K562 (cell line): Measurements from ENCODE around the gene BAD. TPM values are rescaled to one million over a fixed set of nuclear protein-coding genes. Genes with fewer than 3 reads are reported as not detected.

Experiments used
- ATF4 ChIP-seq: fragments of 450-650 bp; formaldehyde crosslinking; IDR thresholded peaks from 2 replicates; pipeline ENCODE4 v1.4.0; 2022; ENCODE audit warnings: mild to moderate bottlenecking, moderate library complexity
- BCOR ChIP-seq: fragments of 450-650 bp; IDR thresholded peaks from 2 replicates; pipeline ENCODE4 v1.6.1; 2016
- CCNT2 ChIP-seq: IDR thresholded peaks from 2 replicates; pipeline ENCODE4 v1.6.1; 2011; ENCODE audit warnings: borderline replicate concordance, low read depth, mild to moderate bottlenecking, moderate library complexity, mixed read lengths, low read length; ENCODE audit not compliant: insufficient read length; ENCODE audit errors: extremely low read depth
- CEBPB ChIP-seq: fragments of 450-650 bp; IDR thresholded peaks from 2 replicates; pipeline ENCODE4 v1.6.1; 2016; ENCODE audit warnings: missing genetic modification characterization, missing compliant biosample characterization
- CHCHD3 ChIP-seq: fragments of 250-450 bp; sonication (Bioruptor Pico); IDR thresholded peaks from 2 replicates; pipeline ENCODE4 v2.1.2; 2022; ENCODE audit warnings: mild to moderate bottlenecking
- CTCFL ChIP-seq: IDR thresholded peaks from 2 replicates; pipeline ENCODE4 v1.6.1; 2011; ENCODE audit warnings: borderline replicate concordance, low read depth, mild to moderate bottlenecking, moderate library complexity, low read length; ENCODE audit not compliant: insufficient read depth, poor library complexity, severe bottlenecking
- ERF ChIP-seq: fragments of 450-650 bp; formaldehyde crosslinking; IDR thresholded peaks from 2 replicates; pipeline ENCODE4 v1.4.0; 2020; ENCODE audit warnings: mild to moderate bottlenecking, mixed read lengths
- KDM4B ChIP-seq, 2 experiments: fragments of 450-650 bp in 1 of 2; sonication (generic) in 1 of 2; IDR thresholded peaks; 2 replicates each; pipeline ENCODE4 v1.6.1; 2016 to 2017; ENCODE audit warnings: borderline replicate concordance in 2 of 2, antibody characterized with exemption in 1 of 2, low read depth in 1 of 2, mild to moderate bottlenecking in 1 of 2
- MECOM ChIP-seq: fragments of 250-450 bp; sonication (Bioruptor Pico); IDR thresholded peaks from 2 replicates; pipeline ENCODE4 v1.8.0; 2022; ENCODE audit warnings: inconsistent platforms
- MLX ChIP-seq, 2 experiments: fragments of 450-650 bp in 1 of 2; sonication (generic) in 1 of 2; formaldehyde crosslinking; conservative IDR thresholded peaks; 2 replicates each; pipeline versions ENCODE4 v1.4.0 to v1.8.1; 2020 to 2022; ENCODE audit warnings: mild to moderate bottlenecking in 1 of 2, missing genetic modification reagents in 1 of 2
- RBM14 ChIP-seq: fragments of 200-400 bp; formaldehyde crosslinking; IDR thresholded peaks from 2 replicates; pipeline ENCODE4 v1.6.1; 2018; ENCODE audit warnings: low read depth, mild to moderate bottlenecking, low read length, moderate library complexity, borderline replicate concordance; ENCODE audit not compliant: insufficient read depth
- SIRT6 ChIP-seq: IDR thresholded peaks from one replicate; pipeline ENCODE4 v1.6.1; 2012; ENCODE audit warnings: low read depth, mild to moderate bottlenecking, control low read depth, inconsistent platforms, low read length, moderate library complexity
- TCF7L2 ChIP-seq: fragments of 150-350 bp; IDR thresholded peaks from 2 replicates; pipeline ENCODE4 v1.6.1; 2016; ENCODE audit warnings: low read depth, mild to moderate bottlenecking, low read length, moderate library complexity
- TOE1 ChIP-seq, 2 experiments: fragments of 450-650 bp in 1 of 2; sonication (generic) in 1 of 2; formaldehyde crosslinking in 1 of 2; IDR thresholded peaks; 2 replicates each; pipeline versions ENCODE4 v1.7.1 to v1.8.0; 2016 to 2022; ENCODE audit warnings: borderline replicate concordance in 2 of 2, mild to moderate bottlenecking in 2 of 2, antibody characterized with exemption in 1 of 2, inconsistent platforms in 1 of 2, low read depth in 1 of 2, missing genetic modification reagents in 1 of 2, moderate library complexity in 1 of 2
- XRCC5 ChIP-seq: fragments of 200-400 bp; formaldehyde crosslinking; IDR thresholded peaks from 2 replicates; pipeline ENCODE4 v1.6.1; 2017; ENCODE audit warnings: low read depth, mild to moderate bottlenecking, low read length
- YBX1 ChIP-seq: fragments of 450-650 bp; IDR thresholded peaks from 2 replicates; pipeline ENCODE4 v1.7.1; 2016; ENCODE audit warnings: mild to moderate bottlenecking
- ZC3H8 ChIP-seq: fragments of 450-650 bp; IDR thresholded peaks from 2 replicates; pipeline ENCODE4 v1.6.1; 2017
- ZEB2 ChIP-seq: fragments of 450-650 bp; IDR thresholded peaks from 2 replicates; pipeline ENCODE4 v1.6.1; 2016
- polyA plus RNA-seq, 8 experiments: library from polyadenylated mRNA; depleted of rRNA in 4 of 8; stranded (reverse) in 5 of 8; unstranded in 3 of 8; fragments of >200 nt; fragmentation: Nextera tagmentation in 2 of 8; fragmentation: Illumina TruSeq in 1 of 8; extraction: Ambion mirVana in 2 of 8; extraction: Trizol in 1 of 8; gene quantifications; 2 replicates each; pipeline versions ENCODE4 v1.2.1 to v1.2.3, GENCODE V29; 2011 to 2014; ENCODE audit warnings: inconsistent platforms in 1 of 8, missing spikeins in 1 of 8
- total RNA-seq, 7 experiments: library from RNA; depleted of rRNA in 6 of 7; stranded (reverse); fragments of >200 nt in 6 of 7; fragmentation: Illumina TruSeq in 2 of 7; extraction: Trizol in 2 of 7; gene quantifications; 2 replicates each; pipeline versions ENCODE4 v1.2.1 to v1.2.3, GENCODE V29; 2011 to 2021; ENCODE audit warnings: low replicate concordance in 1 of 7
- TF ChIP-seq, protein P1 (sequence below): fragments of 450-650 bp; formaldehyde crosslinking; IDR thresholded peaks from 2 replicates; pipeline ENCODE4 v1.4.0; 2020; ENCODE audit warnings: mild to moderate bottlenecking, mixed read lengths
- TF ChIP-seq, protein P2 (sequence below): fragments of 250-450 bp; sonication (Bioruptor Pico); IDR thresholded peaks from 2 replicates; pipeline ENCODE4 v1.4.0; 2020; ENCODE audit warnings: borderline replicate concordance

BAD gene
- total and polyA plus RNA-seq, 9 of the 15 experiments (the other 6 are each of a cell fraction or from before 2014, with no cell fraction given) = 0.61 to 45.6 (median 11.8) TPM

- TF ChIP-seq TOE1 (IDR thresholded peaks at IDR 0.05; ENCODE audit: borderline replicate concordance) (peak; percentile 53; the same call in 1 of the 2 replicates), TOE1 (CRISPR knock-in tag; IDR thresholded peaks at IDR 0.05; ENCODE audit: borderline replicate concordance, low read depth) (no peak), BCOR (no peak), ATF4 (CRISPR knock-in tag) (no peak), XRCC5 (0 out of 2 replicates have a peak, but pooled peaks have one; percentile 9), MECOM (no peak), ZEB2 (peak; percentile 77), CCNT2 (no peak), TCF7L2 (no peak), ZC3H8 (no peak), SIRT6 (no peak), CTCFL (peak; percentile 41), CHCHD3 (CRISPR knock-in tag) (no peak), CEBPB (tag) (no peak), KDM4B (IDR thresholded peaks at IDR 0.05; ENCODE audit: borderline replicate concordance in 2 of 2, low read depth in 1 of 2) (no peak), MLX (CRISPR knock-in tag; conservative IDR thresholded peaks at IDR 0.05) (no peak), YBX1 (no peak), ERF (no peak), RBM14 (no peak)
- TF ChIP-seq, protein P1, sequence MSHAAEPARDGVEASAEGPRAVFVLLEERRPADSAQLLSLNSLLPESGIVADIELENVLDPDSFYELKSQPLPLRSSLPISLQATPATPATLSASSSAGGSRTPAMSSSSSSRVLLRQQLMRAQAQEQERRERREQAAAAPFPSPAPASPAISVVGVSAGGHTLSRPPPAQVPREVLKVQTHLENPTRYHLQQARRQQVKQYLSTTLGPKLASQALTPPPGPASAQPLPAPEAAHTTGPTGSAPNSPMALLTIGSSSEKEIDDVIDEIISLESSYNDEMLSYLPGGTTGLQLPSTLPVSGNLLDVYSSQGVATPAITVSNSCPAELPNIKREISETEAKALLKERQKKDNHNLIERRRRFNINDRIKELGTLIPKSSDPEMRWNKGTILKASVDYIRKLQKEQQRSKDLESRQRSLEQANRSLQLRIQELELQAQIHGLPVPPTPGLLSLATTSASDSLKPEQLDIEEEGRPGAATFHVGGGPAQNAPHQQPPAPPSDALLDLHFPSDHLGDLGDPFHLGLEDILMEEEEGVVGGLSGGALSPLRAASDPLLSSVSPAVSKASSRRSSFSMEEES (CRISPR knock-in tag) = no peak
- TF ChIP-seq, protein P2, sequence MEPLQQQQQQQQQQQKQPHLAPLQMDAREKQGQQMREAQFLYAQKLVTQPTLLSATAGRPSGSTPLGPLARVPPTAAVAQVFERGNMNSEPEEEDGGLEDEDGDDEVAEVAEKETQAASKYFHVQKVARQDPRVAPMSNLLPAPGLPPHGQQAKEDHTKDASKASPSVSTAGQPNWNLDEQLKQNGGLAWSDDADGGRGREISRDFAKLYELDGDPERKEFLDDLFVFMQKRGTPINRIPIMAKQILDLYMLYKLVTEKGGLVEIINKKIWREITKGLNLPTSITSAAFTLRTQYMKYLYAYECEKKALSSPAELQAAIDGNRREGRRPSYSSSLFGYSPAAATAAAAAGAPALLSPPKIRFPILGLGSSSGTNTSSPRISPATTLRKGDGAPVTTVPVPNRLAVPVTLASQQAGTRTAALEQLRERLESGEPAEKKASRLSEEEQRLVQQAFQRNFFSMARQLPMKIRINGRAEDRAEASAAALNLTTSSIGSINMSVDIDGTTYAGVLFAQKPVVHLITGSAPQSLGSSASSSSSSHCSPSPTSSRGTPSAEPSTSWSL (CRISPR knock-in tag) = no peak
These were observed 21.5 kb upstream of the BAD start (continued) for GRCh38 chr11:64305691-64306562.
